WTC11 (cell line): ENCODE data around the gene XRCC2.

ENCODE experiments used
- CTCF ChIP-seq: fragments of 200-600 bp; IDR thresholded peaks from 2 replicates; pipeline ENCODE4 v1.8.0; 2022; ENCODE audit warnings: antibody characterized with exemption
- IRF2 ChIP-seq: sonication (generic); formaldehyde crosslinking; IDR thresholded peaks from 2 replicates; pipeline ENCODE4 v1.8.0; 2022; ENCODE audit warnings: low read depth, missing genetic modification reagents, borderline replicate concordance
- MAX ChIP-seq: sonication (generic); formaldehyde crosslinking; IDR thresholded peaks from 2 replicates; pipeline ENCODE4 v1.8.0; 2022; ENCODE audit warnings: mild to moderate bottlenecking, missing genetic modification reagents
- NR2C2 ChIP-seq: sonication (generic); formaldehyde crosslinking; IDR thresholded peaks from 2 replicates; pipeline ENCODE4 v1.8.0; 2022; ENCODE audit warnings: mild to moderate bottlenecking, missing genetic modification reagents
- PREB ChIP-seq: sonication (generic); formaldehyde crosslinking; IDR thresholded peaks from 2 replicates; pipeline ENCODE4 v1.8.1; 2022; ENCODE audit warnings: mild to moderate bottlenecking, missing genetic modification reagents, moderate library complexity, borderline replicate concordance
- RELA ChIP-seq: sonication (generic); formaldehyde crosslinking; IDR thresholded peaks from 2 replicates; pipeline ENCODE4 v1.8.1; 2022; ENCODE audit warnings: missing genetic modification reagents, mild to moderate bottlenecking, borderline replicate concordance
- SMAD3 ChIP-seq: sonication (generic); formaldehyde crosslinking; IDR thresholded peaks from 2 replicates; pipeline ENCODE4 v1.8.0; 2022; ENCODE audit warnings: missing genetic modification reagents, mild to moderate bottlenecking, borderline replicate concordance
- SMAD4 ChIP-seq: sonication (generic); formaldehyde crosslinking; IDR thresholded peaks from 2 replicates; pipeline ENCODE4 v1.8.0; 2022; ENCODE audit warnings: mild to moderate bottlenecking, missing genetic modification reagents
- USF2 ChIP-seq: sonication (generic); formaldehyde crosslinking; IDR thresholded peaks from 2 replicates; pipeline ENCODE4 v1.8.1; 2023; ENCODE audit warnings: mild to moderate bottlenecking, missing genetic modification reagents, moderate library complexity
- ZNF121 ChIP-seq: sonication (generic); formaldehyde crosslinking; IDR thresholded peaks from 2 replicates; pipeline ENCODE4 v1.8.0; 2023; ENCODE audit warnings: missing genetic modification reagents

GRCh38 chr7:152619027-152619739, 56.8 kb downstream of the XRCC2 start:
- TF ChIP-seq ZNF121 (CRISPR knock-in tag) (no peak), CTCF (no peak), NR2C2 (CRISPR knock-in tag) (no peak), USF2 (no peak), SMAD3 (CRISPR knock-in tag) (no peak), SMAD4 (no peak), MAX (CRISPR knock-in tag) (no peak), IRF2 (CRISPR knock-in tag) (no peak), RELA (CRISPR knock-in tag) (no peak), PREB (CRISPR knock-in tag) (no peak)
